ENCODE results near the gene NLGN4X.

Gene NLGN4X

DNA sequence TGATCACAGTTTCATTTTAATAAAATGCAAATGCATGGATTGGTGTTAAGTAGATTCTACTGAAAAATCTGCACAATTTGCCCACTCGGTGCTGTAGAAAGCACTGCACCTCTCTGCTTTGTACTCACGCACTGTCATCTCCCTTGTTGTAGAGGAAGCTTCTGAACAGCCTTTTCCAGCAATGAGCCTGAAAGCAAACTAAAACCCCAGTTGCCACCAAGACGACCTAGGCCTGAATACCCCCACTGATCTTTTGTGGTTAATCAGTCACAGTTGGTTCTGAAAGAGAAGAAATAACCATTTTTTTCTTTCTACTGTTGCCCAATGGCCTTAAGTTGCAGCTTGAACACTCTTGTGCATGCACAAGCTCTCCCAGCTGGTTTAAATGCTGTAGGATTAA lies 229.8 kb downstream of the NLGN4X start:
- H3K9ac ChIP-seq (ENCODE audit: low read length): no peak overlapping the region
- no peaks in the 10 kb centered on the region for H4K20me1 ChIP-seq (ENCODE audit: insufficient read depth, low read length)
- H3F3A ChIP-seq (ENCODE audit: insufficient read depth, low read length): no peaks in the 10 kb centered on the region
- no peaks in the 10 kb centered on the region for H3K27me3 ChIP-seq (ENCODE audit: insufficient read depth, low read length)
- TF ChIP-seq, protein P1, sequence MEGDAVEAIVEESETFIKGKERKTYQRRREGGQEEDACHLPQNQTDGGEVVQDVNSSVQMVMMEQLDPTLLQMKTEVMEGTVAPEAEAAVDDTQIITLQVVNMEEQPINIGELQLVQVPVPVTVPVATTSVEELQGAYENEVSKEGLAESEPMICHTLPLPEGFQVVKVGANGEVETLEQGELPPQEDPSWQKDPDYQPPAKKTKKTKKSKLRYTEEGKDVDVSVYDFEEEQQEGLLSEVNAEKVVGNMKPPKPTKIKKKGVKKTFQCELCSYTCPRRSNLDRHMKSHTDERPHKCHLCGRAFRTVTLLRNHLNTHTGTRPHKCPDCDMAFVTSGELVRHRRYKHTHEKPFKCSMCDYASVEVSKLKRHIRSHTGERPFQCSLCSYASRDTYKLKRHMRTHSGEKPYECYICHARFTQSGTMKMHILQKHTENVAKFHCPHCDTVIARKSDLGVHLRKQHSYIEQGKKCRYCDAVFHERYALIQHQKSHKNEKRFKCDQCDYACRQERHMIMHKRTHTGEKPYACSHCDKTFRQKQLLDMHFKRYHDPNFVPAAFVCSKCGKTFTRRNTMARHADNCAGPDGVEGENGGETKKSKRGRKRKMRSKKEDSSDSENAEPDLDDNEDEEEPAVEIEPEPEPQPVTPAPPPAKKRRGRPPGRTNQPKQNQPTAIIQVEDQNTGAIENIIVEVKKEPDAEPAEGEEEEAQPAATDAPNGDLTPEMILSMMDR (IDR thresholded peaks at IDR 0.05; ENCODE audit: low read length): no peak
- TF ChIP-seq EZH2 (IDR thresholded peaks at IDR 0.05; ENCODE audit: borderline replicate concordance, low read length): no peak
- no peak overlapping the region for H3K4me3 ChIP-seq (ENCODE audit: low read depth, low read length, poor library complexity, severe bottlenecking)
- no peaks in the 10 kb centered on the region for H3K4me1 ChIP-seq (ENCODE audit: insufficient read depth, low read length, severe bottlenecking)
- no peaks in the 10 kb centered on the region for H3K79me2 ChIP-seq (ENCODE audit: insufficient read depth, low read length)
- H3K9me2 ChIP-seq (ENCODE audit: low read depth, low read length): no peaks in the 10 kb centered on the region
- H3K4me2 ChIP-seq (ENCODE audit: low read length): no peak overlapping the region
- no peaks in the 10 kb centered on the region for H3K9me3 ChIP-seq (ENCODE audit: low read length)
- H2AFZ ChIP-seq (ENCODE audit: low read length): no peak overlapping the region
- H3K27ac ChIP-seq (ENCODE audit: low read depth, low read length, poor library complexity, severe bottlenecking): no peak overlapping the region
- H3K36me3 ChIP-seq (ENCODE audit: insufficient read depth, low read length): no peaks in the 10 kb centered on the region

- H3K4me2 ChIP-seq (ENCODE audit: low read length): no peak overlapping the region
These were observed 230.2 kb downstream of the NLGN4X start for GRCh38 chrX:5998456-5998855.

GRCh38 chrX:5991393-5991792 lies 237.3 kb downstream of the NLGN4X start:
- Histone ChIP-seq H3K9ac (ENCODE audit: low read length) (no peak overlapping the region), H3K36me3 (ENCODE audit: insufficient read depth, low read length) (no peaks in the 10 kb centered on the region), H3K9me2 (ENCODE audit: low read depth, low read length) (no peaks in the 10 kb centered on the region), H3K9me3 (ENCODE audit: low read length) (no peaks in the 10 kb centered on the region), H3K27me3 (ENCODE audit: insufficient read depth, low read length) (no peaks in the 10 kb centered on the region), H3K27ac (ENCODE audit: low read depth, low read length, poor library complexity, severe bottlenecking) (no peak overlapping the region), H3K4me1 (ENCODE audit: insufficient read depth, low read length, severe bottlenecking) (no peaks in the 10 kb centered on the region), H3F3A (ENCODE audit: insufficient read depth, low read length) (no peaks in the 10 kb centered on the region), H2AFZ (ENCODE audit: low read length) (no peak overlapping the region), H3K79me2 (ENCODE audit: insufficient read depth, low read length) (no peaks in the 10 kb centered on the region), H3K4me2 (ENCODE audit: low read length) (no peak overlapping the region), H3K4me3 (ENCODE audit: low read depth, low read length, poor library complexity, severe bottlenecking) (no peak overlapping the region), H4K20me1 (ENCODE audit: insufficient read depth, low read length) (no peaks in the 10 kb centered on the region)
- TF ChIP-seq EZH2 (IDR thresholded peaks at IDR 0.05; ENCODE audit: borderline replicate concordance, low read length): no peak
- TF ChIP-seq, protein P1 (IDR thresholded peaks at IDR 0.05; ENCODE audit: low read length): no peak

More at GRCh38 chrX:5998456-5998855, 230.2 kb downstream of the NLGN4X start:
- no peak overlapping the region for H3K9ac ChIP-seq (ENCODE audit: low read length)
- H3F3A ChIP-seq (ENCODE audit: insufficient read depth, low read length): no peaks in the 10 kb centered on the region
- H3K9me3 ChIP-seq (ENCODE audit: low read length): no peaks in the 10 kb centered on the region
- no peak overlapping the region for H2AFZ ChIP-seq (ENCODE audit: low read length)
- no peaks in the 10 kb centered on the region for H3K4me1 ChIP-seq (ENCODE audit: insufficient read depth, low read length, severe bottlenecking)
- TF ChIP-seq EZH2 (IDR thresholded peaks at IDR 0.05; ENCODE audit: borderline replicate concordance, low read length): no peak
- TF ChIP-seq, protein P1 (IDR thresholded peaks at IDR 0.05; ENCODE audit: low read length): no peak
- no peaks in the 10 kb centered on the region for H4K20me1 ChIP-seq (ENCODE audit: insufficient read depth, low read length)
- no peaks in the 10 kb centered on the region for H3K9me2 ChIP-seq (ENCODE audit: low read depth, low read length)
- no peak overlapping the region for H3K4me3 ChIP-seq (ENCODE audit: low read depth, low read length, poor library complexity, severe bottlenecking)
- no peaks in the 10 kb centered on the region for H3K27me3 ChIP-seq (ENCODE audit: insufficient read depth, low read length)
- H3K36me3 ChIP-seq (ENCODE audit: insufficient read depth, low read length): no peaks in the 10 kb centered on the region
- no peaks in the 10 kb centered on the region for H3K79me2 ChIP-seq (ENCODE audit: insufficient read depth, low read length)
- H3K27ac ChIP-seq (ENCODE audit: low read depth, low read length, poor library complexity, severe bottlenecking): no peak overlapping the region

Measured in OCI-LY1 (cell line).